WI38 (cell line): ENCODE results near the gene TESMIN.

ENCODE experiments used
- H3K4me3 ChIP-seq: 2 replicates; pipeline ENCODE4 v1.5.1; 2011; ENCODE audit warnings: low read depth, mild to moderate bottlenecking, control low read depth, low read length
- TF ChIP-seq, protein P1 (sequence below): IDR thresholded peaks from 2 replicates; pipeline ENCODE4 v1.5.1; 2012; ENCODE audit warnings: low read depth, mild to moderate bottlenecking, control low read depth, low read length

TESMIN gene

DNA sequence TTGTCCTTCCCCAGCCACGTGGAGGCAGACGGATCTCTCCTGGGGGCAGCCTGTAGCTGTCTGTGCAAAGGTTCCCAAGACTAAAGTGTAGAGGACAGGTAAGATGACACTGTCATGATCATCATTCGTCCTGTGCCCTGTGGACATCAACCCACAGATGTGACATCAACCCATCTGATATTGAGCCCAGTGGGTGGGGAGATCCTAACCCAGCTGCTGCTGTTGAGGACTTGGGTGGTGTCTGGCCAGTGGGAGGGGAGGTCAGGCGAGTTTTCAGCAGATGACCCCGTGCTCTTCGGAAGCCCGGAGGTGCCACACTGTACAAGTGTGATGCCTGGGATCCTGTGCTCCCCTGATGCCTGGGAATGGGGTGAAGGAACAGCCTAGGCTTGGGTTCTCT is 68.2 kb downstream of the TESMIN start:
- TF ChIP-seq, protein P1, sequence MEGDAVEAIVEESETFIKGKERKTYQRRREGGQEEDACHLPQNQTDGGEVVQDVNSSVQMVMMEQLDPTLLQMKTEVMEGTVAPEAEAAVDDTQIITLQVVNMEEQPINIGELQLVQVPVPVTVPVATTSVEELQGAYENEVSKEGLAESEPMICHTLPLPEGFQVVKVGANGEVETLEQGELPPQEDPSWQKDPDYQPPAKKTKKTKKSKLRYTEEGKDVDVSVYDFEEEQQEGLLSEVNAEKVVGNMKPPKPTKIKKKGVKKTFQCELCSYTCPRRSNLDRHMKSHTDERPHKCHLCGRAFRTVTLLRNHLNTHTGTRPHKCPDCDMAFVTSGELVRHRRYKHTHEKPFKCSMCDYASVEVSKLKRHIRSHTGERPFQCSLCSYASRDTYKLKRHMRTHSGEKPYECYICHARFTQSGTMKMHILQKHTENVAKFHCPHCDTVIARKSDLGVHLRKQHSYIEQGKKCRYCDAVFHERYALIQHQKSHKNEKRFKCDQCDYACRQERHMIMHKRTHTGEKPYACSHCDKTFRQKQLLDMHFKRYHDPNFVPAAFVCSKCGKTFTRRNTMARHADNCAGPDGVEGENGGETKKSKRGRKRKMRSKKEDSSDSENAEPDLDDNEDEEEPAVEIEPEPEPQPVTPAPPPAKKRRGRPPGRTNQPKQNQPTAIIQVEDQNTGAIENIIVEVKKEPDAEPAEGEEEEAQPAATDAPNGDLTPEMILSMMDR: no peak
- H3K4me3 ChIP-seq: no peak overlapping the region

DNA sequence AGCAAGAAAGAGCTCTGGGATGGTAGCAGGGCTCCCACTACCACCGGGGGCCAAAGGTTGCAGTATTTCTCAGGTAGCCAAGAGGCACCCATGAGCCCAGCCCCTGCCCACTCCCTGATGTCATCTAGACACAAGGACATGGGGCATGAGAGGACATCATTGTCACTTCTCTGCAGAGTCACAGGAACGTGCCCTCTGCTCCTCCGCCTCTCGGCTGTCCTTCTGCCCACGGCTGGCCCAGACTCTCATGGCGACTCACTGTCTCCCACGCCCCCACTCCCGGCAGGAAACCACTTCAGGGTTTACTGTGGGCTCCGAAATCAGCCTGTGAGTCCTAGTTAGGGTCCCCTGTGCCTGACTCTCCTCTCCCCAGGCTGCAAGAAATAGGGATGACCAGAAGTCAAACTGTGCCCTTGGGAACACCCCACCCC is 68.8 kb downstream of the TESMIN start:
- TF ChIP-seq, protein P1: no peak
- H3K4me3 ChIP-seq: no peak overlapping the region

DNA sequence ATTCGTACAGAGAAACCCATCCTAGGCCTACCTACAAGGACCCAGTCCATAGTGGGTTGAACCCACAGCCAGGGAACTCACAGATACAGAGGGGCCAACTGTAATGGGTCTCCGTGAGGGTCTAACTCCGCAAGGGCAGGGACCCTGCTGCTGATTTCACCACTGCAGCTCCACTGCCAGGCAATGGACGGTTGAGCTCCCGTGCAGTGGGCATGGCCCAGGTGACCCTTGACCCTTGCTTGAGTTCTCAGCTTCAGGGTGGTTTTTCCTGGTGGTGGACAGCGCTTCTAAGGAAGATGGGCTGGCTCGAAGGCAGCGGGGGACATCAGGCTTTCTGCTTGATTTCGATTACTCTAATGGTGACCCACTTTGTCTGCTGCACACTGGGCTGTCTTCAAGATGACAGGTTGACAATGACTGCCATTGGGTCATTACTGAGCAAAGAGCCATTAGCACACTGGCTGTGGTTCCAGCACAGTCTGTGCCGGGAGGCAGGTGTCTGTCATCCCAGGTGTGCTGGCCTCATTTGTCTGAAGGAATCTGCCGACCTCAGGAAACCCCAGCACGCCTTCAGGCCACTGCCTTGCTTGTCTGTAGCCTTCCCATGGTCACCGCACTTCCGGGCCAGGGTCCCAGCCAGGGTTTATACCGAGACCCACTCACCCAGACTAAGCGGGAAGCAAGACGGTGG is 70.6 kb downstream of the TESMIN start:
- no peak overlapping the region for H3K4me3 ChIP-seq
- TF ChIP-seq, protein P1: no peak

DNA sequence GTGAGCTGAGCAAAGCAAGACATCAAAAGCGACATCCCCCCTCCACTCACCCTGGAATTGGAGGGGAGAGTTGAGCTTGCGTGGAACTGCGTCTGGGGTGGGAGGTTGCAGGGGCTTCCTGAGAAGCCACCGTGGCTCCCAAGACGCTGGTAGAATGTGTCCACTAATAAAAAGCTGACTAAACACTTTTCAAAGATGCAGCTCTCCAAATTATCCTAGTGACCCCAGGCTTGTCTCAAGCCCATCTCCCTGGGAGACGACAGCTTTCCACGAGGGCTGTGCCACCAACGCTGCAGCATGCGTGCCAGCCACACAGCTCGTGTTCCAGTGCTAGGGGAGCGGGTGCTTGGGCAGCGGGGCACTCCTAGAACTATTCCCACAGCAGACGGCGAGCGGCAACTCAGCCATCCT is 73.3 kb downstream of the TESMIN start:
- TF ChIP-seq, protein P1: no peak
- H3K4me3 ChIP-seq: no peak overlapping the region

DNA sequence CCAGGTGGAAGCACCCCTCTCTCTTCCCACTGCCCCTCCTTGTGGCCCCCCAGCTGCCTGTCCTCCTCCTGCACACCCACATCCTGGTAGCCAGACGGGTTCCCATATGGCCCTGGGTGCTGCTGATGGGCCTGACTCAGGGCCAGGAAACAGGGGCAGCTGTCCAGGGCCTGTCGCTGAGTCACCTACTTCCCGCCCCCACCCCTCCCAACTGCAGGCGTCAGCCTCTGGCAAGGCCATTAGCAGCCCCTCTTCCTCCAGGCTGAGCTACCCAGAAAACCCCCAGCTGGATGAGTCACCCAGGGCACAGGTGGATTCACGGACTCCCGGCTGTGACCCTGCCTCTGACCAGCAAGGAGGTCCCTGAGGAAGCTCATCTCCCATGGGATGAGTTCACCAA is 73.9 kb downstream of the TESMIN start:
- H3K4me3 ChIP-seq: no peak overlapping the region
- TF ChIP-seq, protein P1: no peak

DNA sequence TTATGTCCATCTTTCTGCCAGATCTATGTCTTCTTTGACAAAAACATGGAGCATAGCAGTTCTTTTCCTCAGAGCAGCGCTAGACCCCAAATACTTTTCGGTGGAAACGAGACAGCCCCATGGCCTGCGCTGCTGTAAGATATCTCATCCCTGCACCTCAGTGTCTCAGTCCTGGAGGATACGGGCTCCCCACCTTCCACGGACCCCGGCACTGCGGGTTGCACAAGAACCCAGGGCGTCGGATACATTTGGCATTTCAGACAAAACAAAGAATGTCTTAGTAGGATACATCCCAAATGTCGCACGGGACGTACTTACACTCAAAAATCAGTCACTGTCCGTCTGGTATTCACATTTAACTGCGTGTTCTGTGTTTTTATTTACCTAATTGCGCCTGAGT is 76.9 kb downstream of the TESMIN start:
- TF ChIP-seq, protein P1: no peak
- no peak overlapping the region for H3K4me3 ChIP-seq

DNA sequence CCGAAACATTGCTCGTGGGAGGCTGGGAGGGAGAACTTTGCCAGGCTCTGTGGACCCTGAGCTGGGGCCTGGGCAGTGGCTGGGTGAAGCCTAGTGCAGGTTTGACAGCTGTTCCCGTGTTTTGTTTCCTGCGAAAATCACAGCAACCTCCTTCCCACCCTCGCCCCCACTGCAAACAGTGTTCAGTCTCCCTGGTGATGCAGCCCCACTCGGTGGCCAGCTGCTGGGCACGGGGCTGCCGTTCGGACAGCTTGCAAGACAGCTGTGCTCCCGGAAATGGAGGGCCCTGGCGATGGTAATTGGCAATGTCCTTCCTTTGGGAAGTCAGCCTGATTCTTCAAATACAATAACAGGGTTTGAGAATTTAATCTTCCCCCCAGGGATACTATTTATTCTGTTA is 77.3 kb downstream of the TESMIN start:
- TF ChIP-seq, protein P1: no peak
- H3K4me3 ChIP-seq: no peak overlapping the region
